Muscle of leg (tissue), 11 donors: Measurements from ENCODE around the gene PPP2R3C. TPM values are rescaled to one million over a fixed set of nuclear protein-coding genes. Genes with fewer than 3 reads are reported as not detected.
"Not testable (repeated sequence)": the region's sequence is repeated elsewhere in the genome, so short reads cannot be mapped to it uniquely, and the experiment has no call there.

ENCODE experiments used
- DNase-seq: peaks from one replicate; pipeline ENCODE4 v3.0.0; 2013
- H3K27ac ChIP-seq: one replicate; pipeline ENCODE4 v1.5.1; 2013; ENCODE audit warnings: mild to moderate bottlenecking, low read length, control low read depth
- H3K27me3 ChIP-seq: one replicate; pipeline ENCODE4 v1.6.1; 2013; ENCODE audit warnings: low read length; ENCODE audit not compliant: control insufficient read depth, insufficient read depth
- H3K36me3 ChIP-seq: one replicate; pipeline ENCODE4 v1.6.1; 2013; ENCODE audit warnings: low read length; ENCODE audit not compliant: control insufficient read depth, insufficient read depth
- H3K4me1 ChIP-seq: one replicate; pipeline ENCODE4 v1.6.1; 2013; ENCODE audit warnings: low read length; ENCODE audit not compliant: control insufficient read depth, insufficient read depth
- H3K4me3 ChIP-seq: one replicate; pipeline ENCODE4 v1.5.1; 2013; ENCODE audit warnings: low read length, control low read depth
- H3K9me3 ChIP-seq: replicated peaks from 2 replicates; pipeline ENCODE4 v1.6.1; 2013; ENCODE audit warnings: low read depth, low read length; ENCODE audit not compliant: control insufficient read depth
- WGBS: methylation state at CpG from one replicate; pipeline ENCODE4 v1.1.5; 2013; ENCODE audit warnings: missing lambda C conversion rate; ENCODE audit not compliant: insufficient coverage; 5-methylcytosine and 5-hydroxymethylcytosine counted together
- polyA plus RNA-seq, 8 donors: library from polyadenylated mRNA; unstranded; fragments of 120-200 nt; gene quantifications; one replicate each; pipeline versions ENCODE4 v1.2.1 to v1.2.3, GENCODE V29; 2013; ENCODE audit warnings: inconsistent platforms in 1 of 8, low replicate concordance in 1 of 8; ENCODE audit not compliant: insufficient read length in 8 of 8, insufficient read depth in 1 of 8
- total RNA-seq: library from RNA; stranded (reverse); fragments of 120-200 nt; gene quantifications from one replicate; pipeline ENCODE4 v1.2.4, GENCODE V29; 2013

Gene PPP2R3C
- total and polyA plus RNA-seq, 9 donors, result 34.2 to 51.7 (median 42.1) TPM

- Histone ChIP-seq H3K4me3 (no peak overlapping the region), H3K27me3 (no peaks in the 10 kb centered on the region), H3K4me1 (no peaks in the 10 kb centered on the region), H3K27ac (peak overlapping the region; percentile 9), H3K9me3 (no peaks in the 10 kb centered on the region), H3K36me3 (peaks cover 3% of the 10 kb centered on the region)
- 17% methylated on average over 1 of the region's 1 CpG for WGBS
- peak; percentile 28 for DNase-seq
Measured at GRCh38 chr14:35155962-35156361, 34.2 kb upstream of the PPP2R3C start.

- peaks cover 2% of the 10 kb centered on the region for H3K36me3 ChIP-seq
- H3K9me3 ChIP-seq, result no peaks in the 10 kb centered on the region
- H3K4me1 ChIP-seq, result no peaks in the 10 kb centered on the region
- no peak overlapping the region for H3K4me3 ChIP-seq
- H3K27ac ChIP-seq, result no peak overlapping the region
- no peaks in the 10 kb centered on the region for H3K27me3 ChIP-seq
- WGBS, result no CpG with 5 or more reads among the region's 2 CpGs
- DNase-seq, result no peak
Measured at GRCh38 chr14:35154016-35154415, 32.2 kb upstream of the PPP2R3C start.

- not testable (repeated sequence) for H3K27ac ChIP-seq, H3K9me3 ChIP-seq, H3K27me3 ChIP-seq, H3K4me3 ChIP-seq, DNase-seq, H3K36me3 ChIP-seq, H3K4me1 ChIP-seq
- 98% methylated on average over 29 of the region's 35 CpGs for WGBS
Measured at GRCh38 chr14:35152531-35152930, 30.7 kb upstream of the PPP2R3C start.

GRCh38 chr14:35149239-35149638 is 27.4 kb upstream of the PPP2R3C start:
- Histone ChIP-seq H3K27ac (no peak overlapping the region), H3K4me1 (no peaks in the 10 kb centered on the region), H3K9me3 (no peaks in the 10 kb centered on the region), H3K4me3 (no peak overlapping the region), H3K36me3 (no peaks in the 10 kb centered on the region), H3K27me3 (no peaks in the 10 kb centered on the region)
- no CpG with 5 or more reads among the region's 4 CpGs for WGBS
- DNase-seq, result no peak

- H3K27ac ChIP-seq, result no peak overlapping the region
- no peak for DNase-seq
- no peaks in the 10 kb centered on the region for H3K36me3 ChIP-seq
- no peak overlapping the region for H3K4me3 ChIP-seq
- H3K9me3 ChIP-seq, result no peaks in the 10 kb centered on the region
- H3K27me3 ChIP-seq, result no peaks in the 10 kb centered on the region
- 100% methylated on average over 1 of the region's 3 CpGs for WGBS
- no peaks in the 10 kb centered on the region for H3K4me1 ChIP-seq
Measured at GRCh38 chr14:35147711-35148110, 25.9 kb upstream of the PPP2R3C start.

GRCh38 chr14:35147186-35147585 is 25.4 kb upstream of the PPP2R3C start:
- H3K9me3 ChIP-seq, result no peaks in the 10 kb centered on the region
- no peaks in the 10 kb centered on the region for H3K36me3 ChIP-seq
- H3K4me1 ChIP-seq, result no peaks in the 10 kb centered on the region
- WGBS, result 89% methylated on average over 2 of the region's 2 CpGs
- no peak overlapping the region for H3K27ac ChIP-seq
- no peak overlapping the region for H3K4me3 ChIP-seq
- H3K27me3 ChIP-seq, result no peaks in the 10 kb centered on the region
- DNase-seq, result no peak

- WGBS, result 100% methylated on average over 2 of the region's 5 CpGs
- no peaks in the 10 kb centered on the region for H3K4me1 ChIP-seq
- no peak for DNase-seq
- H3K9me3 ChIP-seq, result no peaks in the 10 kb centered on the region
- no peak overlapping the region for H3K27ac ChIP-seq
- H3K36me3 ChIP-seq, result peaks cover 2% of the 10 kb centered on the region
- no peak overlapping the region for H3K4me3 ChIP-seq
- H3K27me3 ChIP-seq, result no peaks in the 10 kb centered on the region
Measured at GRCh38 chr14:35146711-35147149, 24.9 kb upstream of the PPP2R3C start.

- WGBS, result 100% methylated on average over 1 of the region's 1 CpG
- no peak overlapping the region for H3K27ac ChIP-seq
Measured at GRCh38 chr14:35144029-35144428, 22.2 kb upstream of the PPP2R3C start.

GRCh38 chr14:35140718-35141581 is 19.2 kb upstream of the PPP2R3C start:
- Histone ChIP-seq H3K27me3 (no peaks in the 10 kb centered on the region), H3K27ac (no peak overlapping the region), H3K4me3 (no peak overlapping the region), H3K9me3 (no peaks in the 10 kb centered on the region), H3K36me3 (peaks cover 8% of the 10 kb centered on the region), H3K4me1 (no peaks in the 10 kb centered on the region)
- no CpG with 5 or more reads among the region's 2 CpGs for WGBS
- peak; percentile 37 for DNase-seq

More at GRCh38 chr14:35144029-35144428, 22.2 kb upstream of the PPP2R3C start:
- Histone ChIP-seq H3K4me3 (no peak overlapping the region), H3K9me3 (no peaks in the 10 kb centered on the region), H3K36me3 (peaks cover 2% of the 10 kb centered on the region), H3K4me1 (no peaks in the 10 kb centered on the region), H3K27me3 (no peaks in the 10 kb centered on the region)
- DNase-seq, result no peak

- H3K36me3 ChIP-seq, result peaks cover 16% of the 10 kb centered on the region
- H3K4me1 ChIP-seq, result no peaks in the 10 kb centered on the region
- H3K4me3 ChIP-seq, result no peak overlapping the region
- WGBS, result 100% methylated on average over 1 of the region's 5 CpGs
- no peak for DNase-seq
- H3K9me3 ChIP-seq, result no peaks in the 10 kb centered on the region
- no peaks in the 10 kb centered on the region for H3K27me3 ChIP-seq
- H3K27ac ChIP-seq, result no peak overlapping the region
Measured at GRCh38 chr14:35138585-35138984, 16.8 kb upstream of the PPP2R3C start.
